GOT3 (cell line): ENCODE data around the gene SLC25A23.

Experiments used
- DNase-seq: peaks from one replicate; lab custom pipeline; 2025; ENCODE audit warnings: mixed read lengths; lab: John Stamatoyannopoulos, UW

The SLC25A23 gene

DNA sequence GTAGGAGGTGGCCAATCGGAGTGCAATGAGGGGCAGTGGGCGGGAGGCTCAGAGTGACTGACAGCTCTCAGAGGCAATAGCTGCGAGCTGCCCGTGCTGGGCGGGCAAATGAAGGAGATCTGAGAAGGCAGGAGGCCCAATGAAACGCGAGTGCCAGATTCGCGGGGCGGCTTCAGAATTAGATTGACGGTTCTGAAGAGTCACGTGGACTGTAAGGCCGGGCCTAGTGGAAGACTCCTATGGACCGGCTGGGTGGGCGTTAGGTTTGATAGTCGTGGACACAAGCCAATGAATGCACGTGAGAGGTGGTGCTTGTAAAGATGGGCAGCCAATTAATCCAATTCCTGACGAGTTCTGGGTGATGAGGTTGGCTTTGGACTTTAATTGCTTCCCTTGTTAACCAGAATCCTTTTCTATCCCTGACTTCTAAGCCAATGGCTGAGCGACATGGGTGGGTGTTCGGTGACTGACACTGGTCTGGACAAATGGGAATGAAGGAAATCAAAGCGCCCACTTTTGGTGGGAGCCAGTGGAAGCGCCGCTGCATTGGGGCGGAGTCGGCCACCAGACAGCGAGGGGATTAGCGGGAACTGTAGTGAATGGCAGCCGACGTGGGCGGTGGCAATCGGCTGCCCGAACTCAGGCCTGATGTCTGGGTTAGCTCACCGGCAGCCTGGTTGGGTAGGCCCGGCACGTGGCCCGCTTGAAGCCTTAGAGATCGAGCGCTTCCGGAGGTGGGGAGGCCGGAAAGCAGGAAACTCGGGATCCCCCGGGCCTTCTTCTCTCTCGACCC, 34.5 kb downstream of the SLC25A23 start:
- peak; percentile 98 for DNase-seq

DNA sequence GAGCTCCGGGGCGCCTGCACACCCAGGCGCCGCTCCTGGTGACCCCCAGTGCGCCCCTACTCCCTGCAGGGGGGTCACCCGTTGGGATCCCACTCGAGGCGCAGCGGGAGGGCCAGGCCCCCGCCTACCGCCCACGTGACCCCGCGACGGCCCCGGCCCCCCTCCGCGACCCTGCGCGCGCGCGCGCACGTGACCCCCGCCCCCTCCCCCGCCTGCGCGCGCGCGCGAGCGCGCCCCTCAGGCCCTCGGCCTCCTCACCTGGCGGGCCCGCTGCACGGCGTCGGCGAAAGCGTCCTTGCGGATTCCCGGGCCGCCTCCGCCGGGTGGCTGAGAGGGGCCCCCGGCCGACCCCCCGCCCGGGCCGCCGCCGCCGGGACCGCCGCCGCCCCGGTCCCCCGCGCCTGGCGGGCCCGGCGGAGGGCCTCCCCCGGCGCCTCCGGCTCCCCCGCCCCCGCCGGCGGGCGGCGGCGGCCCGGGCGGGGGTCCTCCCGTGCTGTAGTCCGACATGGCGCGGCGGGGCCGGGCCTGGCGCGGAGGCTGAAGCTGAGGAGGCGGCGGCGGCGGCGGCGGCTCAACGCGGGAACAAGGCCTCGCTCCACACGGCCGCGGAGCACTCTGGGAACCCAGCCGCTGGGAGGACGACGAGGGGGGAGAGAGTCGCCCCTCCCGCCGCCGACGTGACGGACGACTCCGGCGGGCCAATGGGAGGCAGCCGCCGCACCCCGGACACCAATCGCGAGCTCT, 35.2 kb downstream of the SLC25A23 start, which contains the start of gene KHSRP:
TSS of gene KHSRP (minus strand) at position 617 of the 744 bp plus-strand sequence. CDS start at position 507, 110 bp downstream.
- DNase-seq, result no peak

DNA sequence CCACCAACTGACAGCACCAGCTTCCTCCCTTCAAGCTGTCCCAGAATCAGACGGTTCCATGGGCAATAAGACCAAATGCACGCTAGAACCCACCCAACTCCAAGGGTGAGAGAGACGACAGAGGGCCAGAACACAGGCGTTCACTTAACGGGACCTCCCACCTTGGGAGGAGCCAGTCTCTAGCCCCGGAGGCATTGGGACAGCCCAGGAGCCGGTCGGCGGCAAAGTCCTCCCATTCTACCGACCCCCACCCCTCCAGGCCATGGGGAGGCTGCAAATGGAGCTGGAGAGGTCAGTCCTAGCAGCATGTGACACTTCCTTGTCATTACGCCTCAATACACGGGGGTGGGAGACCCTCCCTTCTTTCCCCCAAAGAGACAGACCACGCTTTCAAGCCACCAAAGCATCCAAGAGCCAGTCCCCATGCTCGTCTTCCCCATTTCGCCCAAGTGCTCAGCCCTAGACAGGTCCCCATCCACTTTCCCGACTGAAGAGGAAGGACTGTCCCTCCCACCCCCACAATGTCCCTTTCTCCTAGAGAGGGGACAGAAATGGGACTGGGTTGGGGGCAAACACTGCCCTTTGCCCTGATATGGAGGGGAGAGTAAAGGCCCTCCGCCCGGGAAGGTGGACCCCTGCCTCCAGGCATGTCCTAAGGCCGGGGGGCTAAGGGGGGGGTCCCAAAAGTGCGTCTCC, 35.9 kb downstream of the SLC25A23 start:
- no peak for DNase-seq

GRCh38 chr19:6421075-6422014, 38.2 kb downstream of the SLC25A23 start:
- no peak for DNase-seq

DNA sequence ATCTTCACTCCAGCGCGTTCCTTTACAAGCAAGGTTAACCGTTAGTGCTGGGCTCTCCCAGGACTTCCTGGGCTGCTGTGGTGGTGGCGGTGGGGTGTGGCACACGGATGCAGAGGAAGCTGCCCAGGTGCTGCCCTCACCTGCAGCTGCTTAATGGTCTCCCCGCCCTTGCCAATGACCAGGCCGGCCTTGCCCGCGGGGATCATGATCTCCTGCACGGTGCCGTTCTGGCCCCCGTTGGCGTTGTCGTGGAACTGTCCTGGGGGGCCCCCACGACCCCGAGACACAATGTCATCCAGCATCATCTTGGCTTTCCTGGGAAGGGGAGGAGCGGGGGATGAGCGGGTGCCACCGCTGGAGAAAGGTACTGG, 41.0 kb downstream of the SLC25A23 start:
- no peak for DNase-seq

DNA sequence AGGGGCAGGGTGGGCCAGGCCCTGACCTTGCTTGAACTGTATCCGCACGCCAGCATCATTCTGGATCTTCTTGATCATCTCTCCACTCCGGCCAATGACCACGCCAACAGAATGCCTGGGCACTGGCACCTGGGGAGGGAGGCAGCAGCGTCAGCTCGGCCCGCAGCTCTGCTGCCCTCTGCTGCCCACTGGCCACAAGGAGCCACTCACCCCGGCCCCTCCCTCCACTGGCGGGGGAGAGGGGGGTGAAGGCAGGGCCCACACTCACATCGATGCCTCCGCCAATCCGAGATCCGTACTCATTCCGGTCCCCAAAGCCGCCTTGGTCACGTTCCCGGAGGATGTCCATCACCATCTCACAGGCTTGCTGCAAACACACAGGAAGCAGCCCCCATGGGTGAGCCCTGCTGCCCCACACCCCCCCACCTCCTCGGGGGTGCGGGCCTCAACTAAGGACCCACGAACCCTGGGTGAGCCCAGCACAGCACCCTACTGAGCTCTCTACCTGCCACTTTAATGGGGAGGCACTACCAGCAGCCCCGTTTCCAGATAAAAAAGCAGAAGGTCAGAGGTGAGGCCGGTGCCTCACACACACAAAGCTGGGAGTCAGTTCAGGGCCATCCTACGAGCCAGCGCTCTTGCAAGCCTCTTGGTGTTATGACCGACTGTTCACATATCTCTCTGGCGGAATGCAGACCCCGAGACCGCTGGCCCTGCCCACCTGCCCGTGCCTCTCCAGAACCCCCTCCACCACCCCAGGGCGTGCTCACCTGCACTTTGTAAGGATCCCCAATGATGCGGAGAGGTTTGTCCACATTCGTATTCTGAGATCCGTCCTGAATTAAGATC, 41.7 kb downstream of the SLC25A23 start:
- no peak for DNase-seq

- no peak for DNase-seq
Observed at GRCh38 chr19:6416658-6417405, 42.8 kb downstream of the SLC25A23 start.

DNA sequence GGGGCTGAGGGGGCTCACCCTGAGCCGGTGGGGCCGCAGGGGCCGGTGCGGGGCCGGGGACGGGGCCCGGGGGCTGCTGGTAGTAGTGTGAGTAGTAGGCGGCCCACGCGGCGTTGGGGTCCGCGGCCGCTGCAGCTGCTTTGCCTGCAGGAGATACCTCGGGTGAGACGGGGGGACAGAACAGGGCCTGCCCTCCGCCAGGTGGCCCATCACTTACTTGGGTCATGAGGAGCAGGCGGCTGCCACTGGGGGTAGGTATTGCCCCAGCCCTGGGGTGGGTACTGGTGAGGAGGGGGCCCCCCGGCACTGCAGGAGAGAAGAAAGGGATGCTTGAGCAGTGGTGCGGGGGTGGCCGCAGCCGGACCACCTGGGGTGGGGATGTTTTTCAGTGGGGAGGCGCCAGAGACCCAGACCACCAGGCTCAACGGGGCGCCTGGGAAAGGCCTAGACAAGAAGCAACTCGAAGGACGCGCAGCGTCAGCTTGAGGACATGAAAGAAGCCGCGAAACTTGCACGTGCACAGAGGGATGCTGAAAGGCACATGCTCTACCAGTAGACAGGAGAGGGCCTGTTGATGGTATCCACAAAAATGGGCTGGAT, 43.9 kb downstream of the SLC25A23 start:
- no peak for DNase-seq

- no peak for DNase-seq
Observed at GRCh38 chr19:6414793-6415590, 44.6 kb downstream of the SLC25A23 start.

DNA sequence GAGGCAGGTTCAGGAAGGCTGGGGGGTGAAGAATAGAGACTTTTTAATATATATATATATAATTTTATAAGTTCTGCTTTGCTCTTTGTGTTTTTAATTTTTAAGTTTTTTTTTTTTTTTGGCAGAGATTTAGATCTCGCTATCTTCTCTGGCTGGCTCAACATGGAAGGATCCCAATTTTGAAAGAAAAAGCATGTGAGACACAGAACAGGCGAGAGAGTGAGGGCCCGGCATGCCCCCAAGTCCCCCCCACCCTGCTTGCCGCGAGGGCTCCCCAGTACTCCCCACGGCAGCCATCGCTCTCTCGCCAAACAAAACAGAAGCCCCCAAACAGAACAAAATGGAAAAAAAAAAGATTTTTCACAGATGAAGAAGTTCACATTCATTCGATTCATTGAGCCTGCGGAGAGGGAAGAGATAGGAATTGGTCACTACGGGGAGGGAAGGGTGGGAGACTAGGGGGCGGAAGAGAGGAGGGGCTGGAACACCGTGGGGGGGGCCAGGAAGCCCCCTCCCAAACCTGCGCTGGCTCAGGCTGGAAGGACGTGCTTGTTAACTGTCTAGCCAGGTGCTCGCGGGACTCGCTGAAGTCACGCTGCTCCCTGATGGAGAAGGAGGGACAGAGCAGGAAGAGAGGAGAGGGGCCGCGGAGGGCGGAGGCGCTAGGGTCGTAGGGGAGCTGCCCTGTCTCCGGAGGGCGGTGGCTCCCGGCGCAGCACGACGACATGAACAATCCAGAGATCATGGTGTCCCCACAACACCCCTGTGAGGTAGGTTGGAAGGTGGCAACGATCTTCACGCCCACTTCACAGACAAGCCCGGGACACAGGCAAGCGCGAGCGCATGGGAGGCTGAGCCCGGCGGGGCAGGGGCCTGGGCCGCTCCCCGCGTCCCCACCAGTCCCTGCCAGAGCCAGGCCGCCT, 45.6 kb downstream of the SLC25A23 start:
- DNase-seq, result no peak

GRCh38 chr19:6413291-6413690, 46.3 kb downstream of the SLC25A23 start:
- DNase-seq, result no peak

DNA sequence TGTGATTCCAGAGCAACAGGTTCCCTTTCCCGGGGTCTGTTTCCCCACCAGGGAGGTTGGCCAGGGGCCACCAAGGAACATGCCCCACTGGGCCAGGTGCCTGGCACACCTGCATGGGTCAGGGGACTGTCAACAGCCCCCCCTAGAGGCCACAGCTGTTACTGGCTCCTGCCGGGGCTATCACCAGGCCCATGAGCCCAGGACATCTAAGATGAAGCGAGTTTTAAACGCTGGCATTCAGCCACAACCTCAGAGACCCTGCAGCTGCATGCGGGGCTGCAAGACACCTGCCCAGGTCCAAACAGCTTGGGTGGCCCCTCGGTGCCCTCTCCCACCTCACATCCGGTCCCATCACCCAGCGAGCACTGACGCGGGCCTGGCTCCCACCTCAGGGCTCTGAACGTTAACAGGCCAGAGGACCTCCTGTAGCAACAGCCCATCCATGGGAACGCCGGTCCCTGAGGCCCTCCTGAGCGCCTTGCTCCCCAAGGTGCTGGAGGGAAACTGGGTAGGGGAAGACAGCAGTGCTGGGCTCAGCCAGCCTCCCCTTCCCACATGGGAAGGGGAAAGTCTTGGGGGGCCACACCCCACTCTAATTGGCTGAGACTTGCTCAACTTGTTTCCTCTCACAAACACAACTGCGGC, 47.0 kb downstream of the SLC25A23 start:
- DNase-seq, result no peak

- DNase-seq, result no peak
Observed at GRCh38 chr19:6412061-6412446, 47.5 kb downstream of the SLC25A23 start.

DNA sequence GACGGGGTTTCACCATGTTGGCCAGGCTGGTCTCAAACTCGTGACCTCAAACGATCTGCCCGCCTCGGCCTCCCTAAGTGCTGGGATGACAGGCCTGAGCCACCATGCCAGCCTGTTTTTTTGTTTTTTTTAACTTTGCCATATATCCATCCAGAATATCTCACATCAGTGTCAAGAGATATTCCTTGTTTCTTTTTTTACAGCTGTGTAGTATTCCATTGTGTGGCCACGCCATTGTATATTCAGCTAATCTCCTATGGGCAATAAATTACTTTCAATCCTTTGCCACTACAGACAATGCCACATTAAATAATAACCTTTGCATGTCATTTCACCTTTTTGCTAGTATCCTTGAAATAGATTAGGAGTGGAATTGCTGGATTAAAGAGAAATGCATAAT, 50.2 kb downstream of the SLC25A23 start:
- DNase-seq, result no peak

GRCh38 chr19:6406401-6406800, 53.2 kb downstream of the SLC25A23 start:
- no peak for DNase-seq

DNA sequence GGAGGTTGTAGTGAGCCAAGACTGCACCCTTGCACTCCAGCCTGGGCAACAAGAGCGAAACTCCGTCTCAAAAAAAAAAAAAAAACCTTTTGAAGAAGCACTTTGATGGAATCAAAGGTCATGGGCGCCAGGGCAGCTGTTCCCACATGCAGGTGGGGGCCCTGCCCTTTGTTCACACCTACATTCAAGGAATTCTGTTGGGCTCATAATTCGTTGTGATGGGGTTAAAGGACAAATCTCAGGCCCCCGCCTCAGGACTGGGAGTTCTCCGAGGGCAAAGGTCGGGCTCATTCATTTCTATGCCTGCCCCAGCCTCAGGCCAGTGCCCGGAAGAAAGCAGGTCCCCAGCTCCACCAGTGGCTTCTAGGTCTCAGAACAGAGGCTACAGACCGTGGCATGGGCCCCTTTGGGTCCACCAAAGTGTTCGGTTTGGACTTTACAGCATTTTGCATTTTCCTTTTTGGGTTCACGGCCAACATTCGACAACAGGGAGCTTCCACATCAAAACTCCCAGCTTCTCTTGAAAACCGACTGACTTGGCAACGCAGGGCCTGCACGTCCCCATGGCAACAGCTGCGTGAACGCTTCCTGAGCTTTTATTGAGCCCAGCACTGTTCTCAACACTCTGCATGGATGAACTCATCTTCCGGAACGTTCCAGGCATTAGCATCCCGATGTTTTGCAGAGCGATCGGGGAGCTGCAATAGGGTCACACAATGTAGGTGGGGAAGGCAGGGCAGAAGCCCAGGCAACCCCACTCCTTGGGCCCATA, 56.6 kb downstream of the SLC25A23 start:
- DNase-seq, result no peak
